Measurements from ENCODE around the gene SATB1.

GRCh38 chr3:18412684-18413083 is 12.5 kb downstream of the SATB1 start:
- no peak for TF ChIP-seq ZNF274 (IDR thresholded peaks at IDR 0.05; ENCODE audit: low read depth, low read length)
- no peak for TF ChIP-seq YY1 (IDR thresholded peaks at IDR 0.05; ENCODE audit: insufficient read depth, insufficient read length)
- no peak for TF ChIP-seq SUZ12 (IDR thresholded peaks at IDR 0.05; ENCODE audit: extremely low read depth, insufficient read depth, insufficient read length)

All from NT2/D1 (cell line).